ENCODE measurements around the gene CNTROB.
A peak's percentile ranks its signal among the peaks of the same experiment; 100 is the strongest.

CNTROB gene

DNA sequence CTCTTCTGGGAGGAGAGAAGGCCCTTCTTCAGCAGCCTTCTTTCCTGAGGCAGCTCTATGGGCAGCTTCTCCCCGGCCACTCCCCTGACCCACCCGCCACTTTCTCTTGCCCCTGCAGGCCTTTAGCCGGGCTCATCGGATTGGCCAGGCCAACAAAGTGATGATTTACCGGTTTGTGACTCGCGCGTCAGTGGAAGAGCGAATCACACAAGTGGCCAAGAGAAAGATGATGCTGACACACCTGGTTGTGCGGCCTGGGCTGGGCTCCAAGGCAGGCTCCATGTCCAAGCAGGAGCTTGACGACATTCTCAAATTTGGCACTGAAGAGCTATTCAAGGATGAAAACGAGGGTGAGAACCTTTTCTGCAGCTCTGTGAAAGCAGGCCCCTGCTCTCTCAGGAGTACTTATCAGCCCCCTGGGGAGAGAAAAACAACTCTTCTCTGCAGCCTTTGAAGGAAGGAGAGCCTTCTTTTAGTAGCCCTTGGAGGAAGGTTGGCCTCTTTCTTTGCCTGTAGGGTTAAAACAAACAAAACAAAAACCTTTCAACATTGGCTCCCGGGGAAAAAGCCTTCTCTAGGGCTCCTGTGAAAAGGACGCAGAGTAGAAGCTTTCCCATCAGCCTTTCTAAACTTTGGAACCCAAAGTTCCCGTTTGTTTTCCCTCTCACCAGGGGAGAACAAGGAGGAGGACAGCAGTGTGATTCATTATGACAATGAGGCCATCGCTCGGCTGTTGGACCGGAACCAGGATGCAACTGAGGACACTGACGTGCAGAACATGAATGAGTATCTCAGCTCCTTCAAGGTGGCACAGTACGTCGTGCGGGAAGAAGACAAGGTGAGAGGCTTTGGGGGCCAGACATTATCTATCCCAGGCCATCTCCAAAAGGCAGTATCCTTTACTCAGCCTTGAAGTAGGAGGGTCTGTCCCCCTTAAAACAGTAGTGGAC lies 28.6 kb upstream of the CNTROB start:
- no peak for DNase-seq

DNA sequence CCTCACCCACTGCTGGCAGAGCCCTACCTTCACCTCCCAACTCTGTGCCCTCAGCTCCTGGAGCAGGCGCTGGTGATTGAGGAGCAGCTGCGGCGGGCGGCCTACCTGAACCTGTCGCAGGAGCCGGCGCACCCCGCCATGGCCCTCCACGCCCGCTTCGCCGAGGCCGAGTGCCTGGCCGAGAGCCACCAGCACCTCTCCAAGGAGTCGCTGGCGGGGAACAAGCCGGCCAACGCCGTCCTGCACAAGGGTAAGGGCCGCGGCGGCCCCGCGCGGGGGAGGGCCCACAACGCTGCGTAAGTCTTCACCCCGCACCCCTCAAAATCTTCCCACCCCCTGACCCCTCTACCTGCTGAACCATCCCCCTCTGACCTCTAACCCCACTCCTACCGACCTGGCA lies 22.9 kb upstream of the CNTROB start:
- no peak for DNase-seq

DNA sequence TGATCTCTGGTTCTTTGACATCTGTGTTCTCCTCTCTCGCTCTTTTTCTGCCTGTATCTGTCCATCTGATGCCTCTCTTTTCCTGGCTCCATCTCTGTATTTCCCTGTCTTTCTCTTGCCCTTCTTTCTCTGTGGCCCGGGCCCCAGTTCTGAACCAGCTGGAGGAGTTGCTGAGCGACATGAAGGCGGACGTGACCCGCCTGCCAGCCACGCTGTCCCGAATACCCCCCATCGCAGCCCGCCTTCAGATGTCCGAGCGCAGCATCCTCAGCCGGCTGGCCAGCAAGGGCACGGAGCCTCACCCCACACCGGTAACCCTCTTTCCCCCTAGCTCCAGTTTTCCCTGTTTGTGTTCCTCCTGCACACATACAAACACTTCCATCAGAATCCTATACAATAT lies 21.7 kb upstream of the CNTROB start:
- DNase-seq: no peak

DNA sequence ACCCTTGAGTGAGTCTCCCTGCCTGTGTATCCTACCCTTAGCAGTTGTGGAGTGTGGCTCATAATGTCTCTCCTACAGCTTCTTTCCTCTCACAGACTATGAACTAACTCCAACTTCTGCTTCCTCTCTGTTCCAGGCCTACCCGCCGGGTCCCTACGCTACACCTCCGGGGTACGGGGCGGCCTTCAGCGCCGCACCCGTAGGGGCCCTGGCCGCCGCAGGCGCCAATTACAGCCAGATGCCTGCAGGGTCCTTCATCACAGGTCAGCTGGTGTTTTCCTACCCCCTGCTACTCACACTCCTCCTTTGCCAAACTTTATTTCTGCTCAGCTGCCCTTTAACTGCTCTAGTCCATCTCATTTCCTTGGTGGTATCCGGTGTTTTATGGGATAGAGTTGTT lies 21.3 kb upstream of the CNTROB start:
- no peak for DNase-seq

DNA sequence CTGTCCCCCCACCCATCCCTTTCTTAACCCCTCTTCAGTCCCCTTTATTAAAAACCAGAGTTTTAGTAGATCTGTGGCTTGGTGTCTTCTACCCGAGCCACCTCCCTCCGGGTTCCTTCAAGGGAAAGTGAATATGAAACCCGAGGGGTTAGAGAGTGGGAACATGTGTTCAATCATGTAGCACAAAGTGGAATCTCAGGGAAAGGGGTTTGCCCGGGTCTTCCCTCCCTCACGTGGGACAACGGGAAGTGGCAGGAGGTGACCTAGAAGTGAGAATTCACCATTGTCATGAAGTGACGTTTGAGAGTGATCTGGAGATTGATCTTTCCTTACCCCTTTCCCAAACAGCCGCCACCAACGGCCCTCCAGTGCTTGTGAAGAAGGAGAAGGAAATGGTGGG lies 20.9 kb upstream of the CNTROB start:
- no peak for DNase-seq

DNA sequence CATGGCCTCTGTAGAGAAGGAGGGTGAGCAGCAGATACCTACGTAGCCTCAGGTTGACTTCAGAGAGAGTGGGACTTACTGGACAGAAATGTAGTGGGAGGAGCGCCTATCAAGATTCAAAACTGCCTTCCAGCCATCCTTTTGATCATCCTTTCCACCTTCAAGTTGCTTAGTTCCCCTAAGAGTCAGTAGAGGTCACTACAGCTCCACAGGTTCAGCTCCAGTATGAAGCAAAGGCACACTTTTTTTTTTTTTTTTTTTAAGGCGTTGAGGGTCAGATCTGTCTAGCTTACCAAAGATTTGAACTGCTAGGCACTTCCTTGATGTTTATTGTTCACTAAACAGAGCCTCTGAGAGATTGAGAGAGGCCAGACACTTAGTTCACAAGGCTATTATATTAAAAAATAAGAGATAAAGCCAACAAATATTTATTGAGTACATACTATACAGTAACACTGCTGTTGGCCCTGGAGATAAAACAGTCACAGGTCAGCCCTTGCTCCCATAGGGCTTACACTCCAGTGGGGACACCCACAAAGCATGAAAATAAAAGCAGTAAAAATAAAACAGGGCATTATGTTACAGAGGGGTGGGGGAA lies 19.0 kb upstream of the CNTROB start:
- DNase-seq: peak; percentile 79

DNA sequence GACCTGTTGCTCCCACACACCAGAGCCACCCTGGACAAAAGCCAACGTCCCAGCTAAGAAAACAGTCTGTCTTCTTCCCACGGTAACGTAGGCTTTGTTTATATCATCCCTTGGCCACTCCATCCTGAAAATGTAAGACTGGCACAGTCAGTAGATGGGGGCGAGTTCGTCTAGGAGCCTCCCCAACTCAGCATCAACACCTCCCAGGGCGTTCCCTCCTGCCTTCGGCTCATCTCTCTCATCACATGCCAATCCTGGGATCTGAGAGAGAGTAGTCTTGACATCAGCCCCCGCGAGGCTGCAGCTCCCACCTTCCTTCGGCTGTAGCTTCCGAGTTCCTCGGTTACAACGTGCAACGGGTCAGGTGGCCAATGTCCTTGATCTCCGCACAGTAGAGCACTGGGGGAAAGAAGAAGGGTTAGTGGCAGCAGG lies 16.8 kb upstream of the CNTROB start:
- DNase-seq: no peak

DNA sequence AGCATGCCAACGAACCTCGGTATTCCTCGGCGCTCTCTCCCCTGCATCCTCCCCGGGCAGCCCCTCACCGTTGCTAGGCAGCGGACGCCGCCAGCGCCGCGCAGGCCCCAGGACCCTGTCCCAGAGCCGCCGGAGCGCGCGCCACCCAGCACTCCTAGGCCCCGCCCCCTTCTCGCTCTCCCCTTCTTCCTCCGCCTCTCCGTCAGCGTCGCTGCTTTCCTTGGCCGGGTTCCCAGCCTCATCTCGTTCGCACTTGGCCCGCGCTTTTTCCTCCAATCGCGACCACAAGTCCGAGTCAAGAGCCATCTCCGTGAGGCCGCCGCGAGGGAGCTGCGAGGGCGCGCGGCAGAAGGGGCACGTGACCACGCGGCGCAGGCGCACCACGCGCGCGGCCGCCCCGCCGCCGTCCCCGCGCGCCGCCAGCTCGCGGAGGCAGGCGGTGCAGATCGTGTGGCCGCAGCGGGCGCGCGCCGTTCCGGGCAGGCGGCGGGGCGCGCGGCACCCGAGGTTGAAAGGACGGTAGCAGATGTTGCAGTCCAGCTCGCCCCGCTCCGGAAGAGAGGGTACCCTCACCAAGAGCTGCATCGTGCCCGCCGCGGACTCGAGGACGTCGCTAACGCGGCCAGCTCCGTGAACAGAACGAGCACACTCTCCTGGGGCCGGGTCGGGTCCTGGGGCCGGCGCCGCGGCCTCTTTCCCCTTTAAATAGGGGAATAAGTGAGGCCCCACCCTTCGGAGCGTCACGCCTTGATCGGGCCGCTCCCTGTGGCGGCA lies 16.2 kb upstream of the CNTROB start, which contains the start of gene RNF227:
RNF227 (minus strand) TSS at position 679 of the 774 bp plus-strand sequence; CDS start at position 585, 94 bp downstream.
- peak; percentile 89 for DNase-seq

DNA sequence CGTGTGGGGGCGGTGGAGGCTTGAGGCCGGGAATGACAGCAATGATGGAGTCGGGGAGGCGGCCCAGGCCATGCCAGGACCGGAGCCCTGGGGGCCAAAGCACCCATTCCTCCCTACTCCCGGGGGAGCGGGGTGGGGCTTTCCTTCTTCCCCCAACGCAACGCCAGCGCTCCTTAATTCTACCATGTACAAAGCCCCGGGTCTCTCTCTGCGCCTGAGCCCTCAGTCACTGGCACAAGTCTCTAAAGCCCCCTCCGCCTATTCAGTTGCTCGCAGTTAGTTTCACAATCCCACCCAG lies 15.7 kb upstream of the CNTROB start:
- DNase-seq: no peak

DNA sequence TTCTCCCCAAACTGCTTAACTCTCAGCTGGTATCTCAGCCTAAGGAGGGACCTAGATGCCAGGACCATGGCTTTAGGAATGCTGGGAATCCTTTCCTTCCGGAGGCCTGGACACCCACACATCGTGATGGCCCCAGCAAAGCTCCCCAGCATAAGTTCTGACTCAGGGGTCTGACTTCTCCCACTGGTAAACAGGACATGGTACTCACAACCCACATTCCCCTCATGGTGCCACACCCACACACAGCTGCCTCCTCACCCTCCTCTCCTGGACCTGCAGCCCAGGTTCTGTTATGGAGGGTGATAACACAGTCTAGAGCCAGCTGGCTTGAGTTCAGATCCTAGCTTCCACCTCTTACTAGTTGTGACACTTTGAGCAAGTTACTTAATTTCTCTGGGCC lies 15.2 kb upstream of the CNTROB start:
- DNase-seq: no peak

DNA sequence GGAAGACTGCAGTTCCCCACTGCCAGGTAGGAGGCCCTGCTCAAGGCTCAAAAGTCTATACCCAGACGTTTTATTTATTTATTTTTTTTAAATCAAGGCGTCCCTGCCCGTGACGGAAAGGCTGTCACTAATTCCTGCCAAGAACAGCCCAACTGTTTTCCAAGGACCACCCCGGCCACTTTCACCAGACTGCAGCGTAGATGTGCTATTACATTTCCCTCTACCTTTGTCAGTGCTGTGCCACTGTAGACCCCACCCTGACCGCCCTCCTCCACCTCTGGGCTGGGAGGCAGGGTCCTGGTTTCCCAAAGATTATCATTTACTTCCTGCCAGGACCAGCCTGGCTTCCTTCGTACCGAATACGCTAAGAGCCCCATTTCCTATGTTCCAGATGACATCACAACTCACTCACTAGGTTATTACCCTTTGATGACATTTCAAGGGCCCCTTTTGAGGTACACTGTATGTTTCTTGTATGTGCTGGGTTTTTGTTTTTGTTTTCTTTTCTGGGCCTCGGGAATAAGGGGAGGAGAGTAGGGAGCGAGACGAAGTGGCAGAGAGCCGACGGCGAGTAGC lies 9.6 kb upstream of the CNTROB start:
- no peak for DNase-seq

DNA sequence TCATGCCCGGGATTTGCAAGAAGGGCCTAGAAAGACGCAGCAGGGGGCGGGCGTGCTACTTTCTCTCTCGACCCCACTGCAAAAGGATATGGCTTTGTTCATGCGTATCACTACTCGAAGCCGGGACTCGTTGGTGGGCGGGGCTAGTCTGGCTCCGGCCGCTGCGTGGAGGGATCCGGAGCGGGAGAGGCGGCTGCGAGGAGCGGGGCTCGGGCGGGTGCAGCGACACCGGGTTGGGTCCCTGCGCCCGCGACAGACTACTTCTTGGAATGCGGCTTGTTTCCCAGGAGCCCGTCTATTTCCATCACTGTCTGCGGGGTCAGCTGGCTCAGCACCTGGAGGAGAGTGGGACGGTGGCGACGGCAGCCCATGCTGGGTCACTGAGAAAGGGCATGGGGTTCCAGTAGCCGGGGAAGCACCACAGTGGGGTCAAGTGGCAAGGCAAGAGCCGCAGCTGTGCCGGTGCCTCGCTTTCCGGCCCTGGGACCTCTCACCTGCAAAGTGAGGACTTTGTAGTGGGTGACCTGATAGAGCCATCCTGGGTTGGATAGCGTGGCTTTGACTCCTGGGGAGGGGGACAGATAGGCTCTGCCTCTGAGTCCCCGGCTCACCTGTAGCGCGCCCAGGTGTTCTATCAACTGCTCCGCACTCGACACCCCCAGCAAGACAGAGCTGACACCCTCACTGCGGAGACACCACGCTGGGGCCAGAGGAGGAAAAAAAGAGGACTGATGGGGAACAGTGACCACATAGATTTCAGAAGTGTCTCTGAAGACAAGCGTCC lies 9.0 kb upstream of the CNTROB start:
- DNase-seq: peak; percentile 71

DNA sequence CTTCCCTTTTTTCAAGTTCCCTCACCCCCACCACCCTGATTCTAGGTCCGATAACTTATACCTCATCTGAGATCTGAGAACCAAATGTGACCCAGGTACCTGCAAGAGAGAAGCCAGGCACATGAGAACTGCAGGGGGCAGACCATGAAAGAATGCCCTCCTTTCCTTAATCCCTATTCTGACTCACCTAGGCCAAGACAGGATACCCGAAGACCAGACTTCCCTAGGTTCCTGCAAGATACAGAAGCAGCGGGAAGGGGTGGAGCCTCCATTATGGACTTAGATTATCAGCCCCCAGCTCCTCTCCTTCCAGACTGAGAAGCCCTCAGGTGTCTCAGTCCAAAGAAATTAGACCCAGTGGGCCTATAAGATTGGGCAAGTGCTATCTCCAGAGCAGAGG lies 4.4 kb upstream of the CNTROB start:
- DNase-seq: no peak

DNA sequence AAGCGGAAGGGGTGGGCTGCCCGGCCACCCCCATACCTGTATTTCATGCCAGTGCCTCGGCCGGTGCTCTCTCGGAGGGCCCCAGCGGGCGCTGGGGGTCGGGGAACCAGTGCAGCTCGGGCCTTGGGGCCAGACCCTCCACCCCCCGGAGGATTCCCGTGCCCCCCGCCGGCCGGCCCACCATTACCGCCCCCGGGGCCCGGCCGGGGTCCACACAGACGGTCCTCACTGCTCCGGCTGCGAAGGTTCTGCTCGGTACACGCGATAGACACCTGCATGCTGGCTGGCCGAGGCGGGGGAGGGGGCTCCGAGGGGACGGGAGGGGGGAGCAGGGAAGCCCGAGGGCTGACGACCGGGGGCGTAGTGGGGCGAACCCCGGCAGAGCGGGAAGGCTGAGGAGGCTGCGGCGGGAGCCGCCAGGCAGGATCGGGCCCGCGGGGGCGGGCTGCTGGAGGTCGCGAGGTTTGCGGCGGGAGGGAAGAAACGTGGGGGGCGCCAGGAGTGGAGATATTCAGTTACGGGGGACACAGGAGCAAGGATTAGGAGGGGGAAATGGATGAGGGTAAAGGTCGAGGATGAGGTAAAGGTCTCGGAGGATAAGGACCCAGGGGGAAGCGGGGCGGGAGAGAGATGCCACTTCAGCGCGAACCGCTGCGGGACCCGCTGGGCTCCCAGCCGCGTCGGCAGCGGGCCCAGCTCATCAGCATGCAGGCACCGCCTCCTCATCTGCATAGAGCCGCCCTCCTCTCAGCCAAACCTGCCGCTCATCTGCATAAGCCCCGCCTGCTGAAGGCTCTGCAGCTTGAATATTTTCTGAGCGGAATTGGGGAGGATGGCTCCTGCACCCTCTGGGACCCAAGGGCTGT lies 2.6 kb upstream of the CNTROB start, which contains the start of gene KCNAB3:
KCNAB3 (minus strand) TSS at position 699 of the 866 bp plus-strand sequence; CDS start at position 278, 421 bp downstream.
- DNase-seq: peak; percentile 56

DNA sequence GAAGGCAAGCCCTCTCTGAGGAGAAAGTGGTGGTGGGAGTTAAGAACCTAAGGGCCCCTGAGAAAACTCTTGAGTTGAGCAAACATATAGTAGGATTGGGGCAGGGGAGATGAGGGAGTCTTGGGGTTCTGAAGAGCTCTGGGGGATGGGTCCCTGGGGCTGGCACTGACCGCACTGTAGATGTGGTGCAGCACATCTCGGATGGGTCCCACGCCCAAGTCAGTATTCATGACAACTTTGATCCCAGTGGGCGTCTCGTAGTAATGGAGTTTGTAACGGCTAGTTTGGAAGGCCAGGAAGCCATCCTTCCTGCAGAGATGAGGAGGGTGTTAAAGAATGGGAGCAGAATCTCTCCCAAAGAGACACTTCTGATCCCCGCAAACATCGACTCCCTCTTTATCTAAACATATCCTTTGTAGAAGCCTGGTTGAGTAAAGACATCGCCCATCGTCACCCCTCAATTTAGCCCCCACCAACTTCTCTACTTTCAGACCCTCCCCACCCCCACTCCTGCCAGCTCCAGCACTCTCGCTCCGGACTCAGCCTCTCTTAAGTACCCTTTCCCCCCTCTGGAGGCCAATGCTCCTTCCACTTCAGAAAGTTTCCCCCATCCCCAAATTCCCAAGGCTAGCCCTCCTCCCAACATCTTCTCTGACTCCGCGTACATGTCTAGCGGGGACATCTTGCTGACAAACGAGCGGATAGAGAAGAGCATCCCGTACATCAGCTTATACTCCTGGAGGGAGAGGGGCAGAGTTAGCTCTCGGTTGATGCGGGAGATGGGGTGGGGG lies 970 bp upstream of the CNTROB start:
- DNase-seq: no peak

DNA sequence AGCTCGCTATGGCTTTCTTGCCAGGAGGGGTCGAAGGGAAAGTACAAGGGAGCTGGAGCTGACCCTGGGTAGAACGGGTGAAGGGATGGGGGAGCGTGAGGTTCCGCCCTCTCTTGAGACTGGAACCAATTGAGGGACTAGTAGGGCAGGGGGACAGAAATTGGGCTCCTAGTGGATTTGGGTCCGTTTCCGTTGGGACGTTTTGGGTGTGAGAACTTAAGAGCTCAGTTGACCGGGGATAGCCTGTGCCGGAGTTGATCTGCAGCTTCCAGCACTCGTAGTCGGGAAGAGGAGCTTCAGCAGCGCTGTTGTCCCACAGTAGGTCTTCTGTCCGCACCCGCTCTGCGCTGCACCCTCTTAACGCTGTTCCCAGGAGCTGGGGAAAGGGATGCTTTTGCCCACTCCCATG lies 481 bp downstream of the CNTROB start:
- peak; percentile 38 for DNase-seq

DNA sequence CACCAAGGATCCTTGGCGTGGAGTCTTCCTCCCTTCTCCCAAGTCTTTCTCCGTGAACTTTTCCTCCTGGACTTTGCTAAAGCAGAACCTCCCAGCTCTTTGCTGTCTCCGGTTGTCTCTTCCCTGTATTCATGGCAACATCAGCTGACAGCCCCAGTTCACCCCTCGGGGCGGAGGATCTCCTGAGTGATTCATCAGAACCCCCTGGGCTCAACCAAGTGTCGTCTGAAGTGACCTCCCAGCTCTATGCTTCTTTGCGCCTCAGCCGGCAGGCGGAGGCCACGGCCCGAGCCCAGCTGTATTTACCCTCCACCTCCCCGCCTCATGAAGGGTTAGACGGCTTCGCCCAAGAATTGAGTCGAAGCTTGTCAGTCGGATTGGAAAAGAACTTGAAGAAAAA lies 943 bp downstream of the CNTROB start:
- DNase-seq: peak; percentile 45

DNA sequence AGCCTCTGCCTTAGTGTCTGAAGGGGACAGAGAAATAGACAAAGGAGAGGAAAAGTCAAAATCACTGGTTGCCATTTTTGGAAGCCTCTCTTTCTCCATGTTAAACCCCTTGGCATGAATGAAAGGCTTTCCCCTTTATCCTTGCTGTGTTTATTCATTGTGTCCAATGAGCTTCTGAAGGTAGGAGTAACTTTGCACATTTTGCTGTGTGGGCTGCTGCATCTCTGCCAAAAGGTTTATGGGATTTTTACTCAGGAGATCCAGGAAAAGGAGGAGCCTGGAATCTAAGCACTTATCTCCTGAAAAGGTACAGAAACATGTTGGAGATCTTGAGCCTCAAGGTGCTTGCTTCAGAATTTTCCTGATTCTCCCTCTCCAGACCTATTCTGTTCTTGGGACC lies 3.9 kb downstream of the CNTROB start:
- no peak for DNase-seq

DNA sequence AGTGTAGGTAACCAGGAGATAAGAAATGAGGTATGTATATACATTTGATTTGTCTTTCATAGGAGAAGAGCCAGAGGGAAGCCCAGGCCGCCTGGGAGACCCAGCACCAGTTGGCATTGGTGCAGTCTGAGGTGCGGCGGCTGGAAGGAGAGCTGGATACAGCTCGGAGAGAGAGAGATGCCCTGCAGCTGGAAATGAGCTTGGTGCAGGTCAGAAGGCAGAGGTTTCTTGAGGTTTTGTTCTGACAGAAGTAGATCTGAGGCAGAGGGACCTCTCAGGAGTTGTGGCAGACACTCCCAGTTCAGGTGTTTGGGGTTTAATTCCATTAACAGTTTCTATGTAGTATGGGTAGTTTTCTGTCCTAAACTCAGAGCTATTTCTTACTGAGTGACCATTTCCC lies 8.0 kb downstream of the CNTROB start:
- no peak for DNase-seq

DNA sequence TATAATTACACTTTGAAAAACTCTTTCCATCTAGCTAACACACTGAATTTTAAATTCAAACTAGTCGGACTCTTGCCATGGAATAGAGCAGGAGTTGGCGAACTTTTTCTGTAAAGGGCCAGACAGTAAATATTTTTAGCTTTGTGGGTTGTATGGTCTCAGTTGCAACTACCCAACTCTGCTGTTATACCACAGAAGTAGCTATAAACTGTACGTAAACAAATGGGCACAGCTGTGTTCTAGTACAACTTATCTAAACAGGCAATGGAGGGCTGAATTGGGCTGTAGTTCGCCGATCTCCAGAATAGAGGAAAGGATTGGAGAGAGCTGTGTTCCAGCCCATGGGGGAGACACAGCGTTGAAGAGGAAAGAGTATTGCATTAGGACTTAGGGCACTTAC lies 8.7 kb downstream of the CNTROB start:
- no peak for DNase-seq

DNA sequence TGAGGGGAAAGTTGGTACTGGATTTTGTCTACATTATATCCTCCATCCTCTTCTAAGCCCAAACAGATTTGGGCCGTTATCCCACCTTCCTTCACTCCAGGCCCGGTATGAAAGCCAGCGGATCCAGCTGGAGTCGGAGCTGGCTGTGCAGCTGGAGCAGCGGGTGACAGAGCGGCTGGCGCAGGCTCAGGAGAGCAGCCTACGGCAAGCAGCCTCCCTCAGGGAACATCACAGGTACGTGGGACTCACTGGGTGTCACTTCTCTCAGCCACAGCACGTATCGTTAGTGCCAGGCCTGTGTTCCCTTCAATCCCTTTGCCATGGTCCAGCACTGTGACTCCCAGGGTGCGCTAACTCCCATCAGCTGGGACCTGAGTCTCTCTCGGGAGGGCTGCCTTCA lies 11.3 kb downstream of the CNTROB start:
- DNase-seq: no peak

All from activated CD4-positive, alpha-beta T cell treated with anti-CD3 and anti-CD28 coated beads, Interleukin-2, amount 50 U/mL, for 16 hours (primary cell).